ENCODE data around the gene NT5C3A.

NT5C3A gene

GRCh38 chr7:33075818-33076518, 13.4 kb upstream of the NT5C3A start:
- no peak for DNase-seq (ENCODE audit: low read depth)

DNA sequence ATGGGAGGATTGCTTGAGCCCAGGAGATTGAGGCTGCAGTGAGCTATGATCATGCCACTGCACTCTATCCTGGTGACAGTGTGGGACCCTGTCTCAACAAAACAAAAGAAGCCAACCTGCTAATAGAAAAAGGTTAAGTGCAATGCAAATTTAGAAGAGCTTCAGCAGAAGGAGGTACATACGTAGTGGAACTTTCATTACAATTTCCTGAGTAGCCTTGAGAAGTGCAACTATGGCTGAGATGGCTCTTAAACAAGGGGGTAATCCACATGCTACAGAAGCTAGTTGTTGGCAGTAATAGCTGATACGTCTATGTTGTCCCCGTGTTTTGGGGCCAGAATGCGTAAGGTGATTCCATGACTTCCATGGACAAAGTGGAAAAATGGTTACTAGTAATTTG, 10.7 kb upstream of the NT5C3A start:
- no peak for DNase-seq (ENCODE audit: low read depth)

DNA sequence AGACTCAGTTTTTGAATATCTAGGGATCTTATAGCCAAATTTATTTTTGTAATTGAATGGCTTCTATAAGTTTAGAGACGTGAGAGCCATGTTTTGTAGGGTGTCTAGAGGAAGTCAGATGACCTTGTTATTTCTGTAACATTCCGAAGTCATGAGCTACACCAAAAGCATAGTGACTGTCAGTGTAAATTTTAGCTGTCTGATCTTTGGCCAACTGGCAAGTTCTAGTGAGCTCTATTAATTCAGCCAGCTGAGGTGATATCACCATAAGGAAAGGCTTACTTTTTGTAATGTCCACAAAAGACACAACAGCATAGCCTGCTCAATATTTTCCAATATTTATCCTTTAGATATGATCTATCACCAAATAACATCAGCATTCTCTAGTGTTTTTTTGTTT, 9.9 kb upstream of the NT5C3A start:
- DNase-seq (ENCODE audit: low read depth): peak; percentile 70

DNA sequence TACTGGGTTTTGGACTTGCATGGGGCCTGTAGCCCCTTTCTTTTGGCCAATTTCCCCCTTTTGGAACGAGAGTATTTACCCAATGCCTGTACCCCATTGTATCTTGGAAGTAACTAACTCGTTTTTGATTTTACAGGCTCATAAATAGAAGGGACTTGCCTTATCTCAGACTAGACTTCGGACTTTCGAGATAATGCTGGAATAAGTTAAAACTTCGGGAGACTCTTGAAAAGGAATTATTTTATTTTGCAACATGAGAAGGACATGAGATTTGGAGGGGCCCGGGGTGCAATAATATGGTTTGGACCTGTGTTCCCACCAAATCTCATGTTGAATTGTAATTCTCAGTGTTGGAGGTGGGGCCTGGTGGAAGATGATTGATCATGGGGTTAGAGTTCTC, 8.3 kb upstream of the NT5C3A start:
- no peak for DNase-seq (ENCODE audit: low read depth)

GRCh38 chr7:33070277-33070676, 7.7 kb upstream of the NT5C3A start:
- DNase-seq (ENCODE audit: low read depth): no peak

DNA sequence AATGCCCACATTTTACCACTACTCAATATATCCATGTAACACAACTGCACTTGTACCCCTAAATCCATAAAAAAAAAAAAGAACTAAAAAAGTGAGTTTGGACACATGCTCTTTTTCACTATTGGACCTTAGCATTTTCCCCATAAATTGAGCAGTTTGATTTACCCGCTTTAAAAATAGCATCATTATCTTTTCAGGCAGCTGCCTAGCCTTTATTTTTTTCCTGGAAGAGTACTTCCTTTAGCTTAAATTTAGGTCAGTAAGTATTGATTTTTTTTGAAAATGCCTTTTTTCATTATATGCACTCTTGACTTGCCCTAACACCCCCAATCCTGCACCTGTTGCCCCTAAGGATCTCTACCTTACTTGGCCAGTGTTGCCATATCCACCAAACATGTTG, 5.3 kb upstream of the NT5C3A start:
- DNase-seq (ENCODE audit: low read depth): no peak

GRCh38 chr7:33066771-33067170, 4.2 kb upstream of the NT5C3A start:
- DNase-seq (ENCODE audit: low read depth): no peak

DNA sequence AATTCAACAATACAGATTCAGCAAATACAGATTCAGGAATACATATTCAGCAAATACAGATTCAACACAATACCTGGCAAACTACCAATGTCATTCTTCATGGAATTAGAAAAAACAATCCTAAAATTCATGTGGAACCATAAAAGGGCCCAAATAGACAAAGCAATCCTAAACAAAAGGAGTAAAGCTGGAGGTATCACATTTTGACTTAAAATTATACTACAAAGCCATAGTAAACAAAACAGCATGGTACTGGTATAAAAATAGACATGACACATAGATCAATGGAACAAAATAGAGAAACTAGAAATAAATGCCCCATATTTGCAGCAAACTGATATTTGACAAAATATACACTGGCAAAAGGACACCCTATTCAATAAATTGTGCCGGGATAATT, 3.4 kb upstream of the NT5C3A start:
- no peak for DNase-seq (ENCODE audit: low read depth)

DNA sequence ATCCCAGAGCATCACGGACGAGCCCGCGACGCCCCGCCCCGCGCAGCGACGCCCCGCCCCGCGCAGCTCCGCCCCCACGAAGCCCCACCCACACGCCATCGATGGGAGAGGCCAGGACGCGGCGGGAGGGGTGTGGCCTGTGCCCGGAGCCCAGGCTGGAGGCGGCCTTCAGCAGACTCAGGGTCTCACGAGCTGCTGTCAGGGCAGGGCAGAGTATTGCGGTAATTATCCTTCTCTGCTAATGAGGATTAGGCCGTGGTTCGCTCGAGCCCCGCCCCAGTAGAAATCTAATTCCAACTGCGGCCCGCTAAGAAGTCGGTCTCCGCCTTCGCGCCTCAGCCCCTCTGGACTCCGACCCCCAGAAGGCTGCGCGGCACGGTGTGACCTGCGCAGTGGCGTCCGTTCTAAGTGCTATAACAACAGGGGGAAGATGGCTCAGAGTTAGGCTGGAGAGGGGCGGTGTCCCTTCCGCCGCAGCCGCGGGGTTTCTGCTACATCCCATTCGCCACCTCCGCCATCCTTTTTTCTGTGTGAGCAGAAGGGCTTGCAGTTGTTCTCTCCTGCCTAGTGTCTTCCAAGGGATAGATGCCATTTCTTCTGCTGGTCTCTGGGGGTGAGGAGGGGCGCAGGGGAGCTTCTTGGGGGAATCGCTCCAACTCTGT, 337 bp upstream of the NT5C3A start:
- DNase-seq (ENCODE audit: low read depth): peak; percentile 95

GRCh38 chr7:33061282-33061937, 1.2 kb downstream of the NT5C3A start:
- DNase-seq (ENCODE audit: low read depth): no peak

DNA sequence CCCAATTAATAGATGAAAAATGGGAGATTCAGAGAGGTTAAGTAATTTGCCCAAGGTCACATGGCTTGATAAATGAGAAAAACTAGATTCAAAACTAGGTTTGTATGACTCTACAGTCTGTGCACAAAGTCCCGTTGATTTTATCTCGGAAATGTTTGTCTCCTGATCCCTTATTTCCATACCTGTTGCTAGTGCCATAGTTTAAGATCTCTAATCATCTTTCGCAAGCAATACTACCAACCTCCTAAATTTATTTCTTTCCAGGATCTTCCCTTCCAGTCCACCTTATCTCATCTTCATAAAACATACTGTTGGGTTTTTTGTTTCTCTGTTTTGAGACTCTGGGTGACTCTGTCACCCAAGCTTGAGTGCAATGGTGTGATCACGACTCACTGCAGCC, 2.9 kb downstream of the NT5C3A start:
- no peak for DNase-seq (ENCODE audit: low read depth)

DNA sequence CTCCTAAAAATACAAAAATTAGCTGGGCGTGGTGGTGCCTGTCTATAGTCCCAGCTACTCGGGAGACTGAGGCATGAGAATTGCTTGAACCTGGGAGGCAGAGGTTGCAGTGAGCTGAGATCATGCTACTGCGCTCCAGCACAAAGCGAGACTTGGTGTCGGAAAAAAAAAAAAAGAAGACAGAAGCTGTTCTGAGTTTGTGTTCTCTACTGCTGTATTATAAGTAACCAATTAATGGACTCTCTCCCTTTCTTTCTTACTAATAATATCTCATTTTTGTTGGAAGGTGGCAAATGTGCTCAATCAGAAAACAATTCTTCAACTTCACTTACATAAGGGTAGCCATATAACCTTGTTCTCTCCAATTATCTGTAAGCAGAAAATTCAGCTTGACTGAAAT, 7.4 kb downstream of the NT5C3A start:
- no peak for DNase-seq (ENCODE audit: low read depth)

- peak; percentile 49 for DNase-seq (ENCODE audit: low read depth)
Measured at GRCh38 chr7:33054261-33054964, 8.2 kb downstream of the NT5C3A start.

- no peak for DNase-seq (ENCODE audit: low read depth)
Measured at GRCh38 chr7:33053721-33054120, 8.9 kb downstream of the NT5C3A start.

DNA sequence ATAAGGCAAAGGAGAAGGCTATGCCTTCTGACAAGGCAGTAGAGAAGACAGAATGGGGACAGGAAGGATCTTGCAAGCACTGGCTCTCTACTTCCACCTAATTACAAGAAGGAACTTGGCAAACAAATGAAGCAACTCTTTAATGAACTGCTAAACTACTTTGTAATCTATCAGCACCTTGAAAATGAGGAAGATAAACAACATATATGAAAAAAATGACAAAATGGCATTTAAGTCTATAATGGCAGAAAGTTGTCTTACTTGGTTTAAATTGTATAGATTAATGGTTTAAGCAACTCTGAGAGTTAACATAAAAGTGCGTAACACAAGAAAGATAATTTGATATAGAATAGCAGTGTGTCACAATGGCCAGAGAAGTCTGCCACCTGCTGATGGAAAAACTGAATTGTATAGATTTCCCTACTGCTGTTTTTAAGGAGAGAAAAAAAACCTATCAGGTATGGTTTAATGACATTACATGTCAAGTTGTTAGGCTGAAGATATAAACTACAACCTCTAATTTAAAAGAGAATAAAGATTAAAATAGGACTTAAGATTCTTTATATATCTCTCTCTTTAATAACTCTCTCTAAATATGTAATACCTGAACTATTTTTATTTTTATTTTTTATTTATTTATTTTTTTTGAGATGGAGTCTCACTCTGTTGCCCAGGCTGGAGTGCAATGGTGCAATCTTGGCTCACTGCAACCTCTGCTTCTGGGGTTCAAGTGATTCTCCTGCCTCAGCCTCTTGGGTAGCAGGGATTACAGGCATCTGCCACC, 11.8 kb downstream of the NT5C3A start:
- DNase-seq (ENCODE audit: low read depth): peak; percentile 50

GRCh38 chr7:33048704-33049103, 13.9 kb downstream of the NT5C3A start:
- DNase-seq (ENCODE audit: low read depth): no peak

DNA sequence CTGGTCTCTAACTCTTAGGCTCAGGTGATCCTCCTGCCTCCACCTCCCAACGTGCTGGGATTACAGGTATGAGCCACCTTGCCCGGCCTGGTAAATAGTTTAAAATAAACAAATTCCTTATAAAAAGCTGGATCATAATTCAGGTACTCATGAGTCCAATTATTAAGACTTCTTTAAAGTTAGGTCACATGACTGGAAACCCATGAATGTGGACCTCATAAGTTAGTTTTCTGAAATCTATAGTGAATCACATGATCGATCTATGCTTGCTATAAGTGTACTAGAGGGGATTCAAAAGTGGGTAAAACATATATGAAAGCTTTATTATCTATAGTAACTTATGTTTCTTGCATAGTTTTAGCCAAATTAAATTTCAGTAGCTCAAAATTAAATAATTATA, 14.3 kb downstream of the NT5C3A start:
- DNase-seq (ENCODE audit: low read depth): no peak

- DNase-seq (ENCODE audit: low read depth): no peak
Measured at GRCh38 chr7:33044986-33045385, 17.6 kb downstream of the NT5C3A start.

GRCh38 chr7:33044401-33044718, 18.2 kb downstream of the NT5C3A start:
- DNase-seq (ENCODE audit: low read depth): no peak

DNA sequence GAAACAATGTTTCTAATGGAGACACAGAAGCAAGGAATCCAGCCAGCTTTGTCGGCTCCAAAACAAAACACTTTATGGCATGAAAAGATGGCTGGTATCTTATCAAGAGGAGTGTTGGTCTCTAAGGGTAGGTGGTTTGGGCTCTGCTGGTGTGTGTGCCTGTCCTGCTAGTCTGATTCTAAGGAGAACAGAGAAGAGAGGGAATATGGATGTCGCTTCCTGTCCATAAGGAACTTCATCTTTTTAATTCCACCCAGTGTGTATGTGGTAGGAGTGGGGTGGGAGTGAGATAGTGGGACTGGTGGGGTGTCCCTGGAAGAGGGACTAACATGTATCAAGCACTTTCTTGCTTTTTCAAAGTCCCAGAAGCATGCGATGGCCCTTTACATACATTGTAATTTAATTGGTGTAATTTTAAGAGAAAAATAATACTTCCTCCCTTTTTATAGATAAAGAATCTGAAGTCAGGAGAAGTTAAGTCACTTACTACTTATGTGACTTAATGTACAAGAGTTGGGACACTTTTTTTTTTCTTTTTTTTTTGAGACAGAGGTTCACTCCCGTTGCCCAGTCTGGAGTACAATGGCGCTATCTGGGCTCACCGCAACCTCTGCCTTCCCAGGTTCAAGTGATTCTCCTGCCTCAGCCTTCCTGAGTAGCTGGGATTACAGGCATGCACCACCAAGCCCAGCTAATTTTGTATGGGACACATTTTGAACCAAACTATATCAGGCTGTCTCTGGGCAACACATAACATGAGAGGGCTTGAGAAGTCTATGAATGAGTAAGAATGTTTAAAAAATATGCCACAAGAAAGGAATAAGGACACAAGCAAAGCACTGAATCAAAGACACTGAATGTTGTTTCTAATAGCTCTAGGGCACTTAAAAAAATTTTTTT, 18.8 kb downstream of the NT5C3A start:
- DNase-seq (ENCODE audit: low read depth): no peak
